Astrocyte of the hippocampus (primary cell): ENCODE results near the gene PEBP1.

Source experiments
- DNase-seq: peaks from one replicate; pipeline ENCODE4 v3.0.0; 2011; ENCODE audit warnings: low read depth, low spot score

The PEBP1 gene

DNA sequence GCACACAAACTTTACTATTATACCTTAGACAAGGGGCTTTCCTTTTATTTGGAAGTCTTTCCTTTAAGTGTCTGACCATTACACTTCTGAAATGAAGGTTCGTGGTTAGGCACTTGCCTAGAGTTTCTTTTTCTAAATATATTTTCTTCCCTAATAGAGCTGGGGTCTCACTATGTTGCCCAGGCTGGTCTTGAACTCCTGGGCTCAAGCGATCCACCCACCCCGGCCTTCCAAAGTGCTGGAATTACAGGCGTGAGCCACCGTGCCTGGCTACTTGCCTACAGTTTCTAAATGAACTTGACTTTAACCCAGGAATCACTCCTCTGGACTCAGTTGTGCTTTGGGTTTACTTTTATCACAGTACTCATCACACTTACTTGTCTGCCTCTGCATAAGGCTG, 57.6 kb downstream of the PEBP1 start:
- DNase-seq = no peak

DNA sequence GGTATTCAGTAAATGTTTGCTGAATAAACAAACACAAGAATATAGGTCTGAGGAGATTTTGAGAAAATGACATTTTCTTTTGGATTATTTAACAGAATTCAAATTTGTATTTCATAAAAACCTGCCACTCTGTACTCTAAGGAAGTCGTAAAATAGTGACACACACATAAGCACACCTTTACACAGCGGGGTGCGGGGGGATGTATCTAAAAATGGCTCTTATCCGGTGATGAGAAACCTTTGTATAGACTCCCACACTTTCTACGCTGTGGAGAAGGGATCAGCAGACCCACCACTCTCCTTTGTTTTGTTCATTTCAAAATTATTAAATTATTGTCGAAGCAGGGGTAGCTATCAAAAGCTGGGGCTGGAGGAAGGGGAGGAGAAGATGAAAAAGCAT, 58.0 kb downstream of the PEBP1 start:
- no peak for DNase-seq
